Activated CD4-positive, alpha-beta T cell treated with anti-CD3 and anti-CD28 coated beads for 36 hours (primary cell): ENCODE results near the gene CCSER1. TPM values are rescaled to one million over a fixed set of nuclear protein-coding genes. Genes with fewer than 3 reads are reported as not detected.
"Not testable (repeated sequence)": the region's sequence is repeated elsewhere in the genome, so short reads cannot be mapped to it uniquely, and the experiment has no call there.

ENCODE experiments used
- ATAC-seq: fragments of 200-7000 bp; cut with Tn5 transposase; one replicate; pipeline ENCODE4 v1.10.0; 2021; ENCODE audit warnings: mild to moderate bottlenecking, moderate library complexity
- CTCF ChIA-PET: fragments of 350-600 bp; sonication (Branson Sonifier 250); formaldehyde crosslinking; loops from one replicate; lab custom pipeline; 2021; ENCODE audit warnings: antibody characterized with exemption; lab: Charles Lee
- POLR2A ChIA-PET: fragments of 350-600 bp; sonication (Branson Sonifier 250); formaldehyde crosslinking; loops from one replicate; lab custom pipeline; 2021; ENCODE audit warnings: antibody characterized with exemption, inconsistent platforms; lab: Charles Lee
- DNase-seq: peaks from one replicate; pipeline ENCODE4 v3.0.0-alpha.2; 2020
- H3K27ac Mint-ChIP-seq: one replicate; pipeline ENCODE4 v1.8.0; 2021; ENCODE audit warnings: mixed read lengths
- H3K27me3 Mint-ChIP-seq: one replicate; pipeline ENCODE4 v1.8.0; 2021; ENCODE audit warnings: mixed read lengths
- H3K36me3 Mint-ChIP-seq: one replicate; pipeline ENCODE4 v1.8.0; 2021; ENCODE audit warnings: low read depth, mixed read lengths
- H3K4me1 Mint-ChIP-seq: one replicate; pipeline ENCODE4 v1.8.0; 2021; ENCODE audit warnings: mixed read lengths
- H3K4me3 Mint-ChIP-seq: one replicate; pipeline ENCODE4 v1.8.0; 2021; ENCODE audit warnings: mild to moderate bottlenecking, moderate library complexity, mixed read lengths
- H3K9me3 Mint-ChIP-seq: one replicate; pipeline ENCODE4 v1.8.0; 2021; ENCODE audit warnings: low read depth, mixed read lengths
- intact Hi-C, 2 experiments: fragments of 100-400 bp; cut with DNase I in 1 of 2; cut with micrococcal nuclease in 1 of 2; formaldehyde crosslinking; loops; one replicate each; pipeline versions ENCODE4 v1.14.2 to v1.15.1; 2022 to 2024; cut with DNase I, micrococcal nuclease
- total RNA-seq, 2 experiments: library from RNA; stranded (reverse); gene quantifications; one replicate each; pipeline ENCODE4 v1.2.3, GENCODE V29; 2021

Gene CCSER1
- total RNA-seq, 2 experiments from 2014 or later: 0.14 TPM; not detected in 1

DNA sequence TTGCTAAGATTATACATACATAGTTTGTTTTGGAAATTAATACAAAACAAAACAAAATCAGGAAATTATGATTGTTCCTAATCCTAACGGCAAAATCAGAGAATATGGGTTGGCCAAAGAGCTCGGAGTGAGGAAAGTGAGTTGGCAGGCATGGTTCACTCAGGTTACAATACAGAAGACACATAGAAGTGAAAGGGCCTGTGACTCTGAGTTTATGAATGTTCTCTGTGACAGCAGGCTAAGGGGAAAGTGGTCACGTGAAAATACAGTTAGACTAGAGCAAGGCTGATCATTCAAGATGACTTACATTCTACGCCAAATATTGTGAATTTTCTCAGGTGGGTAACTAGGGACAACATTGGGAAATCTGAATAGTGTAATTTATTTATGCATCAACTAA is 1001.3 kb downstream of the CCSER1 start:
- ChIA-PET CTCF (no interaction called here), POLR2A (no interaction called here)
- Mint-ChIP-seq H3K27ac (no peak overlapping the region), H3K4me1 (no peaks in the 10 kb centered on the region), H3K27me3 (no peaks in the 10 kb centered on the region), H3K36me3 (no peaks in the 10 kb centered on the region), H3K4me3 (no peak overlapping the region), H3K9me3 (no peaks in the 10 kb centered on the region)
- no peak for ATAC-seq
- DNase-seq: no peak
- intact Hi-C loops: no loop called here

GRCh38 chr4:91147067-91147466 is 1019.9 kb downstream of the CCSER1 start:
- H3K9me3 Mint-ChIP-seq: peaks cover 18% of the 10 kb centered on the region
- no peak overlapping the region for H3K27ac Mint-ChIP-seq

DNA sequence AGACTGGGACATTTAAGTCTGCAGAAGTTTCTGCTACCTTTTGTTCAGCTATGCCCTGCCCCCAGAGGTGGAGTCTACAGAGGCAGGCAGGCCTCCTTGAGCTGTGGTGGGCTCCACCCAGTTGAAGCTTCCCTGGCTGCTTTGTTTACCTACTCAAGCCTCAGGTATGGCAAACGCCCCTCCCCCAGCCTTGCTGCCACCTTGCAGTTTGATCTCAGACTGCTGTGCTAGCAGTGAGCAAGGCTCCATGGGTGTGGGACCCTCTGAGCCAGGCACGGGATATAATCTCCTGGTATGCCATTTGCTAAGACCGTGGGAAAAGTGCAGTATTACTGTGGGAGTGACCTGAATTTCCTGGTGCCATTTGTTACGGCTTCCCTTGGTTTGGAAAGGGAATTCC is 1026.8 kb downstream of the CCSER1 start:
- POLR2A ChIA-PET, H3K27ac Mint-ChIP-seq, CTCF ChIA-PET: not testable (repeated sequence)

More at GRCh38 chr4:91147067-91147466, 1019.9 kb downstream of the CCSER1 start:
- DNase-seq: no peak
- Mint-ChIP-seq H3K36me3 (no peaks in the 10 kb centered on the region), H3K4me1 (no peaks in the 10 kb centered on the region), H3K27me3 (no peaks in the 10 kb centered on the region), H3K4me3 (no peak overlapping the region)
- CTCF ChIA-PET: no interaction called here
- intact Hi-C loops: no loop called here
- no peak for ATAC-seq
- POLR2A ChIA-PET: no interaction called here

GRCh38 chr4:91167864-91168653 is 1040.9 kb downstream of the CCSER1 start:
- peaks cover 12% of the 10 kb centered on the region for H3K9me3 Mint-ChIP-seq
- H3K27ac Mint-ChIP-seq, H3K27me3 Mint-ChIP-seq, ATAC-seq, CTCF ChIA-PET, intact Hi-C loops, POLR2A ChIA-PET, DNase-seq, H3K36me3 Mint-ChIP-seq, H3K4me3 Mint-ChIP-seq, H3K4me1 Mint-ChIP-seq: not testable (repeated sequence)

More for the DNA sequence above, 1026.8 kb downstream of the CCSER1 start:
- DNase-seq, H3K4me1 Mint-ChIP-seq, H3K4me3 Mint-ChIP-seq, H3K36me3 Mint-ChIP-seq, H3K27me3 Mint-ChIP-seq, intact Hi-C loops, ATAC-seq: not testable (repeated sequence)
- H3K9me3 Mint-ChIP-seq: peaks cover 35% of the 10 kb centered on the region

- ATAC-seq: no peak
- no peak overlapping the region for H3K4me3 Mint-ChIP-seq
- CTCF ChIA-PET: no interaction called here
- POLR2A ChIA-PET: no interaction called here
- no peaks in the 10 kb centered on the region for H3K36me3 Mint-ChIP-seq
- no peak overlapping the region for H3K27ac Mint-ChIP-seq
- H3K4me1 Mint-ChIP-seq: no peaks in the 10 kb centered on the region
- H3K27me3 Mint-ChIP-seq: no peaks in the 10 kb centered on the region
- H3K9me3 Mint-ChIP-seq: peaks cover 7% of the 10 kb centered on the region
- intact Hi-C loops: no loop called here
- DNase-seq: no peak
Measured at GRCh38 chr4:91170768-91171167, 1043.6 kb downstream of the CCSER1 start.

DNA sequence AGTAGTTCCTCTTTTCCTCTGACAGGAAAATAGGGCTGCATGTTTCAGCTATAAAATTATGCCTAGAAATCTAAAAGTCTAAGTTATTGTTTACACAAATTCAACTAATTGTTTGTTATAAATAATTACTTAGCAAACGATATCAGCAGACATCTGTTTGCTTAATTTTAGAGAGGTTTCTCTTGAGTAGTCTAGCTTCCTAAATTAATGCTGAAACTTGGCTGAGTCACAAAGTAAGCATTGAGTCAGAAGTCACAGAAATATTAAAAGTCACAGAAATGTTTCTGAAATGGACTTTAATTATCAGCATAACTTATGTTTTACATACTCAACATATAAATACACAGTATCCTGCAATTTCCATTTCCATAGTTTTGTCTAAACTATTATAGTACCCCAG is 1044.0 kb downstream of the CCSER1 start:
- intact Hi-C loops: no loop called here
- Mint-ChIP-seq H3K4me3 (no peak overlapping the region), H3K4me1 (no peaks in the 10 kb centered on the region), H3K9me3 (peaks cover 9% of the 10 kb centered on the region), H3K27ac (no peak overlapping the region), H3K27me3 (no peaks in the 10 kb centered on the region), H3K36me3 (no peaks in the 10 kb centered on the region)
- DNase-seq: no peak
- POLR2A ChIA-PET: no interaction called here
- CTCF ChIA-PET: no interaction called here
- ATAC-seq: no peak

- POLR2A ChIA-PET, H3K27me3 Mint-ChIP-seq, DNase-seq, H3K36me3 Mint-ChIP-seq, intact Hi-C loops, H3K4me1 Mint-ChIP-seq, H3K4me3 Mint-ChIP-seq, ATAC-seq, H3K27ac Mint-ChIP-seq: not testable (repeated sequence)
- H3K9me3 Mint-ChIP-seq: peaks cover 11% of the 10 kb centered on the region
- CTCF ChIA-PET: interaction anchor here (1.2 kb wide), 1 partner anchor 20 kb away, joined by 3 read pairs; no protein-coding TSS in a partner anchor
Measured at GRCh38 chr4:91185061-91185460, 1057.9 kb downstream of the CCSER1 start.

DNA sequence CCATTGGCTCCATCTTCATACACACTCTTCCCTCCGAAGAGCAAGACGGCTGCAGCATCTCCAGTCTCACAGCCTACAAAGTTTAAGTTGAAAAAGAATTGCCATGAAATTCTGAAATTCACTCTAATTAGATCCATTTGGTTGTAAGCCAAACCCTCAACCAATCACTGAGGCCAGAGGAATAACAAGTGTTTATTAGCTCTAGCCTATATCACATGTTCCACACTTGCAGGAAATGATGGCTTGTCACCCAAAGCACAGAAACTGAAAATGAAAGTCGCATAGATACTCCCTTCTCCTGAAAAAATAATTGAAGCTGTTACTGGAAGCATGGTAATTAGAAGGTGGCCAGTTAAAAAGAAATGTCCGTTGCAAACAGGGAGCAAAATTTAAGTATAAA is 1071.8 kb downstream of the CCSER1 start:
- H3K36me3 Mint-ChIP-seq: no peaks in the 10 kb centered on the region
- no peak for DNase-seq
- no peak overlapping the region for H3K27ac Mint-ChIP-seq
- H3K4me1 Mint-ChIP-seq: no peaks in the 10 kb centered on the region
- H3K4me3 Mint-ChIP-seq: no peak overlapping the region
- CTCF ChIA-PET: no interaction called here
- H3K27me3 Mint-ChIP-seq: no peaks in the 10 kb centered on the region
- no peak for ATAC-seq
- POLR2A ChIA-PET: no interaction called here
- intact Hi-C loops: no loop called here
- no peaks in the 10 kb centered on the region for H3K9me3 Mint-ChIP-seq

DNA sequence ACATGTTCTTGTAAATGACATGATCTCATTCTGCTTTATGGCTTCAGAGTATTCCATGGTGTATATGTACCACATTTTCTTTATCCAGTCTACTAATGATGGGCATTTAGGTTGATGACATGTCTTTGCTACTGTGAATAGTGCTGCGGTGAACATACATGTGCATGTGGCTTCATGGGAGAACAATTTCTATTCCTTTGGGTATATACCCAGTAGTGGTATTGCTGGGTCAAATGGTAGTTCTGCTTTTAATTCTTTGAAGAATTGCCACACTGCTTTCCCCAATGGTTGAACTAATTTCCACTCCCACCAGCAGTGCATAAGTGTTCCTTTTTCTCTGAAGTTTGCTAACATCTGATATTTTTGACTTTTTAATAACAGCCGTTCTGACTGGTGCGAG is 1080.3 kb downstream of the CCSER1 start:
- intact Hi-C loops: no loop called here
- no peaks in the 10 kb centered on the region for H3K27me3 Mint-ChIP-seq
- ATAC-seq: no peak
- H3K4me1 Mint-ChIP-seq: no peaks in the 10 kb centered on the region
- no peaks in the 10 kb centered on the region for H3K36me3 Mint-ChIP-seq
- peaks cover 8% of the 10 kb centered on the region for H3K9me3 Mint-ChIP-seq
- CTCF ChIA-PET: no interaction called here
- no peak overlapping the region for H3K4me3 Mint-ChIP-seq
- no peak overlapping the region for H3K27ac Mint-ChIP-seq
- DNase-seq: no peak
- POLR2A ChIA-PET: no interaction called here

- Mint-ChIP-seq H3K9me3 (peaks cover 8% of the 10 kb centered on the region), H3K27ac (no peak overlapping the region), H3K27me3 (no peaks in the 10 kb centered on the region), H3K4me1 (no peaks in the 10 kb centered on the region), H3K4me3 (no peak overlapping the region), H3K36me3 (no peaks in the 10 kb centered on the region)
- ChIA-PET POLR2A (interaction anchor here (0.6 kb wide), 1 partner anchor 51 kb away, joined by 3 read pairs; no protein-coding TSS in a partner anchor), CTCF (no interaction called here)
- no peak for DNase-seq
- no peak for ATAC-seq
- intact Hi-C loops: no loop called here
Measured at GRCh38 chr4:91212211-91212610, 1085.0 kb downstream of the CCSER1 start.

- H3K4me1 Mint-ChIP-seq, H3K27ac Mint-ChIP-seq, H3K4me3 Mint-ChIP-seq, DNase-seq, H3K36me3 Mint-ChIP-seq, CTCF ChIA-PET, ATAC-seq, POLR2A ChIA-PET, H3K9me3 Mint-ChIP-seq, intact Hi-C loops, H3K27me3 Mint-ChIP-seq: not testable (repeated sequence)
Measured at GRCh38 chr4:91217831-91218403, 1090.7 kb downstream of the CCSER1 start.

GRCh38 chr4:91220315-91220714 is 1093.1 kb downstream of the CCSER1 start:
- Mint-ChIP-seq H3K4me3 (no peak overlapping the region), H3K4me1 (no peaks in the 10 kb centered on the region), H3K36me3 (no peaks in the 10 kb centered on the region), H3K9me3 (no peaks in the 10 kb centered on the region), H3K27ac (no peak overlapping the region), H3K27me3 (no peaks in the 10 kb centered on the region)
- DNase-seq: no peak
- ChIA-PET CTCF (no interaction called here), POLR2A (interaction anchor here (0.7 kb wide), 1 partner anchor 191 kb away, joined by 4 read pairs; no protein-coding TSS in a partner anchor)
- intact Hi-C loops: no loop called here
- no peak for ATAC-seq
